Prostate gland (tissue), 2 donors: ENCODE data around the gene PSMD11.

Source experiments
- POLR2A ChIP-seq: fragments of 450-650 bp; IDR thresholded peaks from one replicate; pipeline ENCODE4 v1.6.1; 2016; ENCODE audit warnings: antibody characterized with exemption, mild to moderate bottlenecking
- POLR2AphosphoS5 ChIP-seq: sonication (generic); formaldehyde crosslinking; IDR thresholded peaks from one replicate; pipeline ENCODE4 v1.6.1; 2017; ENCODE audit warnings: antibody characterized with exemption
- TF ChIP-seq, protein P1 (sequence below), 4 experiments: fragments of 200-600 bp in 2 of 4; fragments of 450-650 bp in 2 of 4; sonication (generic) in 2 of 4; IDR thresholded peaks; 1 replicate in 3 of 4; 2 replicates in 1 of 4; pipeline ENCODE4 v1.5.1; 2016 to 2019; ENCODE audit warnings: antibody characterized with exemption in 4 of 4, mild to moderate bottlenecking in 2 of 4, moderate library complexity in 2 of 4

- TF ChIP-seq POLR2A, result no peak
- TF ChIP-seq, protein P1, sequence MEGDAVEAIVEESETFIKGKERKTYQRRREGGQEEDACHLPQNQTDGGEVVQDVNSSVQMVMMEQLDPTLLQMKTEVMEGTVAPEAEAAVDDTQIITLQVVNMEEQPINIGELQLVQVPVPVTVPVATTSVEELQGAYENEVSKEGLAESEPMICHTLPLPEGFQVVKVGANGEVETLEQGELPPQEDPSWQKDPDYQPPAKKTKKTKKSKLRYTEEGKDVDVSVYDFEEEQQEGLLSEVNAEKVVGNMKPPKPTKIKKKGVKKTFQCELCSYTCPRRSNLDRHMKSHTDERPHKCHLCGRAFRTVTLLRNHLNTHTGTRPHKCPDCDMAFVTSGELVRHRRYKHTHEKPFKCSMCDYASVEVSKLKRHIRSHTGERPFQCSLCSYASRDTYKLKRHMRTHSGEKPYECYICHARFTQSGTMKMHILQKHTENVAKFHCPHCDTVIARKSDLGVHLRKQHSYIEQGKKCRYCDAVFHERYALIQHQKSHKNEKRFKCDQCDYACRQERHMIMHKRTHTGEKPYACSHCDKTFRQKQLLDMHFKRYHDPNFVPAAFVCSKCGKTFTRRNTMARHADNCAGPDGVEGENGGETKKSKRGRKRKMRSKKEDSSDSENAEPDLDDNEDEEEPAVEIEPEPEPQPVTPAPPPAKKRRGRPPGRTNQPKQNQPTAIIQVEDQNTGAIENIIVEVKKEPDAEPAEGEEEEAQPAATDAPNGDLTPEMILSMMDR (IDR thresholded peaks at IDR 0.05), result no peak
- TF ChIP-seq POLR2AphosphoS5, result no peak
These were observed 38.4 kb downstream of the PSMD11 start for GRCh38 chr17:32482568-32483320.
